Colonic mucosa (tissue), 4 donors: ENCODE results near the gene CAPZB. TPM values are rescaled to one million over a fixed set of nuclear protein-coding genes. Genes with fewer than 3 reads are reported as not detected.

ENCODE experiments used
- DNase-seq: peaks from one replicate; pipeline ENCODE4 v3.0.0-alpha.2; 2020
- H3K27ac ChIP-seq: fragments of 200-600 bp; one replicate; pipeline ENCODE4 v1.8.0; 2021
- H3K27me3 ChIP-seq: fragments of 200-600 bp; one replicate; pipeline ENCODE4 v1.8.0; 2021
- H3K36me3 ChIP-seq: fragments of 200-600 bp; one replicate; pipeline ENCODE4 v1.8.0; 2021
- H3K4me1 ChIP-seq: fragments of 200-600 bp; one replicate; pipeline ENCODE4 v1.8.0; 2021; ENCODE audit warnings: mild to moderate bottlenecking
- H3K4me3 ChIP-seq: fragments of 200-600 bp; one replicate; pipeline ENCODE4 v1.8.0; 2021
- H3K9ac ChIP-seq, 2 donors: one replicate each; pipeline ENCODE4 v1.7.0; 2013; ENCODE audit warnings: control low read depth in 2 of 2, low read depth in 2 of 2, low read length in 2 of 2
- H3K9me3 ChIP-seq: fragments of 200-600 bp; one replicate; pipeline ENCODE4 v1.8.0; 2021
- CTCF ChIP-seq: fragments of 200-600 bp; IDR thresholded peaks from one replicate; pipeline ENCODE4 v1.8.0; 2022; ENCODE audit warnings: antibody characterized with exemption, mild to moderate bottlenecking
- intact Hi-C: fragments of 100-400 bp; cut with DNase I; formaldehyde crosslinking; loops from one replicate; pipeline ENCODE4 v1.14.1; 2022
- total RNA-seq, 2 donors: library from RNA; stranded (reverse); fragmentation: NEBNext Ultra II Directional in 1 of 2; extraction: Animal tissue kit (Norgen Biotek cat#: 25700) in 1 of 2; gene quantifications; one replicate each; pipeline ENCODE4 v1.2.1, GENCODE V29; 2021
- donor health status: healthy.
- donor health status: DM: no; HTN: no; CAD: no.
- donor health status: DM: no; HTN: no; CAD: no.

The CAPZB gene
- total RNA-seq, 2 donors from 2014 or later: 397 to 407 TPM

- no peak for DNase-seq
- H3K27me3 ChIP-seq: no peaks in the 10 kb centered on the region
- H3K4me3 ChIP-seq: no peak overlapping the region
- peak overlapping the region; percentile 32 for H3K27ac ChIP-seq
- no peaks in the 10 kb centered on the region for H3K9me3 ChIP-seq
- no peak overlapping the region for H3K9ac ChIP-seq
- H3K36me3 ChIP-seq: no peaks in the 10 kb centered on the region
- TF ChIP-seq CTCF: no peak
- intact Hi-C loops: no loop called here
- no peaks in the 10 kb centered on the region for H3K4me1 ChIP-seq
Measured at GRCh38 chr1:19411612-19412011, 73.7 kb downstream of the CAPZB start.

GRCh38 chr1:19410393-19410792 lies 74.9 kb downstream of the CAPZB start:
- no peak for DNase-seq
- TF ChIP-seq CTCF: no peak
- no peaks in the 10 kb centered on the region for H3K27me3 ChIP-seq
- H3K27ac ChIP-seq: no peak overlapping the region
- no peaks in the 10 kb centered on the region for H3K4me1 ChIP-seq
- H3K4me3 ChIP-seq: no peak overlapping the region
- no peaks in the 10 kb centered on the region for H3K36me3 ChIP-seq
- H3K9ac ChIP-seq: no peak overlapping the region
- H3K9me3 ChIP-seq: no peaks in the 10 kb centered on the region
- intact Hi-C loops: no loop called here

GRCh38 chr1:19409477-19410341 lies 75.6 kb downstream of the CAPZB start:
- DNase-seq: no peak
- TF ChIP-seq CTCF: no peak
- Histone ChIP-seq H3K9ac (no peak overlapping the region), H3K9me3 (no peaks in the 10 kb centered on the region), H3K36me3 (no peaks in the 10 kb centered on the region), H3K27ac (no peak overlapping the region), H3K4me1 (no peaks in the 10 kb centered on the region), H3K4me3 (no peak overlapping the region), H3K27me3 (no peaks in the 10 kb centered on the region)
- intact Hi-C loops: no loop called here

GRCh38 chr1:19407494-19408096 lies 77.7 kb downstream of the CAPZB start:
- Histone ChIP-seq H3K4me1 (no peaks in the 10 kb centered on the region), H3K27me3 (no peaks in the 10 kb centered on the region), H3K9me3 (no peaks in the 10 kb centered on the region), H3K9ac (peak overlapping the region in 1 of 2 donors; percentile 4), H3K4me3 (no peak overlapping the region), H3K27ac (no peak overlapping the region), H3K36me3 (no peaks in the 10 kb centered on the region)
- intact Hi-C loops: no loop called here
- TF ChIP-seq CTCF: no peak
- DNase-seq: no peak

- Histone ChIP-seq H3K4me3 (no peak overlapping the region), H3K27me3 (no peaks in the 10 kb centered on the region), H3K9me3 (no peaks in the 10 kb centered on the region), H3K4me1 (no peaks in the 10 kb centered on the region), H3K36me3 (no peaks in the 10 kb centered on the region), H3K9ac (no peak overlapping the region), H3K27ac (no peak overlapping the region)
- DNase-seq: no peak
- TF ChIP-seq CTCF: no peak
- intact Hi-C loops: no loop called here
Measured at GRCh38 chr1:19406680-19407079, 78.7 kb downstream of the CAPZB start.
